NCI-H82 treated with DMSO at 0.1 percent for 48 hours (cell line): Measurements from ENCODE around the gene KIF26B.
"Not testable (repeated sequence)": the region's sequence is repeated elsewhere in the genome, so short reads cannot be mapped to it uniquely, and the experiment has no call there.

Experiments
- DNase-seq: peaks from one replicate; lab custom pipeline; 2025; ENCODE audit not compliant: unreplicated experiment; lab: John Stamatoyannopoulos, UW

The KIF26B gene

DNA sequence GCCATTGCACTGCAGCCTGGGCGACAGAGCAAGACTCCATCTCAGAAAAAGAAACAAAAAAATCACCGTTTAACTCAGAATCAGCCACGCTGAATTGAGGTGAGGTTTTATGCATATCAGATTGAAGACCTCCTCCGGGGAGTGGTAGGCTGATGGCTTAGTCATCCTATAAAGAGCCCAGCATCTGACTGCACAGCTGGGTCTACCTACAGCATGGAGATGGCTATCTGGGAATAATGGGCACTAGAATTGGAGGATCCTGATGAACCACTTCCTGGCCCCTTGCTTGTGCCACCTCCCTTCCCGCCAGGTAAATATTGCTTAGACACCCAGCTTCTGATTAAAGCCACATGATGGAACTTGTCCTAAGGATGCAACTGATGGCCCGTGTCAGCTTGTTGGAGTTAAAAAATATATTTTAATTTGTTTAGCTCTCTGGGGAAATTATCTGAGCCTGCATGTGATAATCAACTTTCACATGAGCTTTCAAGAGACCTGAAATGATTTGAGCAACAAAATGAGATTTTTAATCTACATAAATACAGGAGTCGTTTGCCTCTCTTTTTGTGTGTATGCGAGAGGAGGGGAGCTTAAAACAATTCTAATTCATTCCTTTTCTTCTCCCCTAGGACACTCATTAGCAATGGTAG, 157.2 kb downstream of the KIF26B start:
- no peak for DNase-seq

DNA sequence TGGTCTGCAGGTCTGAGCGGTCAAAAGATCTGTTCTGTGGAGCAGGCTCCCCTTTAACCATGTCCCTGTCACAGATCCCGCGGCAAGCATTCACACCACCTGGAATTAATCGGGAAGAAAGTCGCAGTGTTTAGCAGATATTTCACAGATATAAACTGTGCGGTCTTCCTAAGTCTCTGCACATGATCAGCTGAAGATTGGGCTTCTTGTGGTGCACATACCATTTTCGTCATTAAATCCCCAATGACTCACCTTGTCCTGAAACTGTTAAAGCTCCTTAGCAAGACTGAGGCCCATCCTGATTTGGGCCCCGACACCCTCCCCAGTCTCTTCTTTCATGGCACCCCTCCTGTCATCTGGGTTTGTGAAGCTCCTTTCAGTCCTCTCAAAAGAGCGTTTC, 158.8 kb downstream of the KIF26B start:
- no peak for DNase-seq

- DNase-seq: no peak
These were observed 162.0 kb downstream of the KIF26B start for GRCh38 chr1:245316784-245317183.

- no peak for DNase-seq
These were observed 162.4 kb downstream of the KIF26B start for GRCh38 chr1:245317217-245317616.

DNA sequence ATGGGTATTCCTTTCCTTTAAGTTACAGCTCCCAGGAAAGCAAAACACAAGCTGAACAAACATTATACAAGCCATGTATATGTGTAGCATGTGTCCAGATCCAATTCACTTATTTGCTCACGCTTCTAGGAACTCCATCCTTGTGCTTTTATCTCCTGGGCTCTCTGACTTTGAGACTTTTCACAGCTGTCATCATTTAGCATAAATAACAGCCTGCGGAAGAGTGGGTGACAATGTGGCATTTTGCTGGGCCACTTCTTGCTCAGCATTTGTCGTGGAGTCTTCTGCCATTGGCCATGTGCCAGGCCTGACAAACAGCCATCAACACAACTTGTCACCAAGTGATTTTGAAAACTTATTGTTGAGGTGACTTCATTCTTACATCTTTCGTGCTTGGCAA, 164.3 kb downstream of the KIF26B start:
- DNase-seq: no peak

DNA sequence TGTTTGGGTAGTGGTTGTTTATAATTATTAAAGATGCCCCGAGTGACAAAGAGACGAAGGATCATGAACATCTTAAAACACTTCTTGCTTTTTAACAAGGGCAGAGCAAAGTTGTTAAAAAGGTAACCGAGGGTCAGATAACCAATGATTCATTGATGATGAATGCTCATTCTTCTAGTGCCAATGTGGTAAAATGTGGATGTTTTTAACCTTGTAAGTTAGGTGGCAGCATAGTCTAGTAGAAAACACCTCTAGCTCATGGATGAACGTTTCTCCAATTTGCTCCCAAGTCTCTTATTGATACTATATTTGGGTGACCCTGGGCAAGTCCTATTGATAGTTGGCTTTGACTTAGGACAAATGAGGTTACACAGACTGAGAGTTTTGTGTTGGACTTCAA, 167.9 kb downstream of the KIF26B start:
- peak; percentile 14 for DNase-seq

DNA sequence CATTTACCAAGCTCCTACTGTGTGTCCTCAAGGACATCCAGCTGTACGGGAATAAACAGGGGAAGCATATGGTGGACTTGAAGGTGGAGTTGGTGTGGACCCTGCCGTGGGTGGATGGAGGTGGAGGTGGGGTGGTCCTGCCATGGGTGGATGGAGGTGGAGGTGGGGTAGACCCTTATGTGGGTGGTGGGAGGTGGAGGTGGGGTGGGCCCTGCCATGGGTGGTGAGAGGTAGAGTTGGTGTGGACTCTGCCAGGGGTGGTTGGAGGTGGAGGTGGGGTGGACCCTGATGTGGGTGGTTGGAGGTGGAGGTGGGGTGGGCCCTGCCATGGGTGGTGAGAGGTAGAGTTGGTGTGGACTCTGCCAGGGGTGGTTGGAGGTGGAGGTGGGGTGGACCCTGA, 169.0 kb downstream of the KIF26B start:
- not testable (repeated sequence) for DNase-seq

DNA sequence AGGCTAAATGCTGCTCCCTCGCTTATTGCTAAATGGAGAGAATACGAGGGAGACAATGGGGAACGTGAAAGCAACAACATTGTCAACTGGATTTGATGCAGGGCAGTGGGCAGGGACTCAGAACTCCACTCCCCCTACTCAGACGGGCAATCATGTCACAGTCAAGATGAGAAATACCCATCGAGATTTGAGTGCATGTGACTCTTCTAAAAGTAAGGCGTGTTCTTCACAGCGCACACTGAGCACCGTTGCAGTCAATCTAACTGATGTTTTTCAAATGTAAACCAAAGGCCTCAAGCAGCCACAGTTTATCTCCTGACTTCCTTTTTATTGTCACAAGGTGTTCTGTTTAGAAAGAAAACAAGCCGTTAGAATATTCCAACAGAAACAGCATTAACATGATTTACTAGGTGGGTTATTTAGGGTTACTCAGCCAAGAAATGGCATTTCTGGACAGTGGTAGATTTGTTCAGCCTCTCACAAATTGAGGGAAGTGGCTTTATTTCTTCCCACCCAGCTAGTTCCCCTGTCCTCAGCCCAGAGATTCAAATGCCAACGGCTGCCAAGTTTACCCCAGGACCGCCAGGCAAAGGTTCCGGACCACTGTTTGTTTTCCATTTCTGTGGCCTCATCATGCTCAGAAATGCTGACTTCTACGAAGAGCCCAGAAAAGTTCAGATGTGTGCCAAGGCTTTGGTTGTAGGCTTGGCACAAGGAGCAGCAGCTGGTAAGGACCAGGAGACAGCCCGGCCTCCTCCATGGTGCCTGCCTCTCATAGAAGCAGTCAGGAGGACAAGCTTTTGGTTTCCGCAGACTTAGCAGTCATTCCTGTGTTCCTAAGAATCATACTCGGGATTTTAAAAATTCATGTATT, 171.4 kb downstream of the KIF26B start:
- DNase-seq: no peak

- no peak for DNase-seq
These were observed 172.6 kb downstream of the KIF26B start for GRCh38 chr1:245327360-245327759.

DNA sequence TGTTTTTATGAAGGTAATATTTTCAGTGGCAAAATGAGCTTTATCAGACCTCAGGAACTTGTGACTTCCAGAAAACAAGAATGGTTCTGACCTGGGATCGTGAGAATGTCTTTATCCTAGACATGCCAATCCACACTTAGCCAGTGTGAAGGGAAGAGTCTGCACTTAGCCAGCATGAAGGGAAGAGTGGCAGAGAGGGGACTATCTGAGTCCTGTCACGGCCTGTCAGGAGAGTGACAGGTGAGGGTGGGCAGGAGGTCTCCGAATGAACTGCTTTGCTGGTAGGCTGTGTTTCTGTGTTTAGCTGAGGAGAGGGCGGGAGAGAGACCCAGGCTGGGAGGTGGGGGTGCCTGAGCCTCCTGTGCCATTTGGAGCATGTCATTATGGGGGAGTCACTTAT, 173.1 kb downstream of the KIF26B start:
- DNase-seq: no peak

DNA sequence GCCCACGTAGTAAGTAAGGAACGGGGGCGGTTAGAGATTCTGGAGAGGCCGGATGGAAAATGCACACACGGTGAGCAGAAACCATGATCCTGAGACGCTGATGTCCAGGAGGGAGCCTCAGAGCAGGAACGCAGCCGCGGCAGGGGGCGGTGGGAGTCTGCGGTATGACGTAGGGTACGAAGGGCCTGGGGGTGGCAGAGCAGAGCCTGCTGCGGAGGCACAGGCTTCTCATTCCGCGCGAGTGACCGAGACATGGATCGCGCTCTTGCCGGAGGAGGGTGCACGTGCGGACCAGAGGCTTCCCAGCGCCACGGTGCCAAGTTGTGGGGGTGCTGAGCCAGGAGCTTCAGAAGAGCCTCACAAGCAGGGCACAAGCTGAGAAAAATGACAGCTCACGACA, 176.2 kb downstream of the KIF26B start:
- DNase-seq: no peak

- DNase-seq: no peak
These were observed 177.3 kb downstream of the KIF26B start for GRCh38 chr1:245332085-245332484.

DNA sequence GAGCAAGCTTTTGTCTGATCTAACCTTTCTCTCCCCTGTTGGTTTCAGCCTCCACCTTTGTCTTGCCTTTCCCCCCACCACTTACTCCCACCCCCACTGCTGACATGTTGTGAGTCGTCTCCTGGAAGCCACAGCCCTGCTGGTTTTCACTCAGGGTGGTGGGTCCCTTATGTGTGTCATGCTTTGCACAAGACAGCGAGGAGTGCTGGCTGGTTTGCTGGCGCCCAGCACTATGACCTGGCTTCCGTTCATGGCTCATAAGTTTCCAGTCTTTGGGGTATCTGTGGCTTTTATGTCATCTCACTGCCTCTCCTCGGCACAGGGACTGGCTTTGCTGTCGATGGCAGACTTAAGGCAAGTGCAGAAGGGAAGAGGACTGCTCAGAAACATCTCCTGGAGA, 177.7 kb downstream of the KIF26B start:
- DNase-seq: no peak

DNA sequence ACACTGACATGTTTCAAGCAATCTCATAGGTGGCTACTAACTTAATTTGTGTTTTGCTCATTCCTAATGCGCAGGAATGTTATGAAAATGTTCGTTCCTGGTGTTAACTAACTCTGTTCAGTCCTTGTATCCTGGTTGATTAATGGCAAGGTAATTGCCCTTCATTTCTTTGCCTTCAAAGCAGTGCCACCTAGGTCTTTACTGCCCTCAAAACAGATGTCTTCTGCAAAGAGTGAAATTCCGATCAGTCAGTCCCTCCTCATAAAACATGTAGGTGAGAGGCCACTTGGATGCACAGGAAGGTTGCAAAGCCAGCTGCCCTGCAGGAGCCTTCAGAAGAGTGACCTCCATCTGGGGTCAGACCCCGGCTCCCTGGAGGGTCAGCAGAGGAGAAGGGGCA, 179.4 kb downstream of the KIF26B start:
- DNase-seq: no peak

- no peak for DNase-seq
These were observed 180.2 kb downstream of the KIF26B start for GRCh38 chr1:245334827-245335490.

- DNase-seq: not testable (repeated sequence)
These were observed 180.9 kb downstream of the KIF26B start for GRCh38 chr1:245335684-245336083.

DNA sequence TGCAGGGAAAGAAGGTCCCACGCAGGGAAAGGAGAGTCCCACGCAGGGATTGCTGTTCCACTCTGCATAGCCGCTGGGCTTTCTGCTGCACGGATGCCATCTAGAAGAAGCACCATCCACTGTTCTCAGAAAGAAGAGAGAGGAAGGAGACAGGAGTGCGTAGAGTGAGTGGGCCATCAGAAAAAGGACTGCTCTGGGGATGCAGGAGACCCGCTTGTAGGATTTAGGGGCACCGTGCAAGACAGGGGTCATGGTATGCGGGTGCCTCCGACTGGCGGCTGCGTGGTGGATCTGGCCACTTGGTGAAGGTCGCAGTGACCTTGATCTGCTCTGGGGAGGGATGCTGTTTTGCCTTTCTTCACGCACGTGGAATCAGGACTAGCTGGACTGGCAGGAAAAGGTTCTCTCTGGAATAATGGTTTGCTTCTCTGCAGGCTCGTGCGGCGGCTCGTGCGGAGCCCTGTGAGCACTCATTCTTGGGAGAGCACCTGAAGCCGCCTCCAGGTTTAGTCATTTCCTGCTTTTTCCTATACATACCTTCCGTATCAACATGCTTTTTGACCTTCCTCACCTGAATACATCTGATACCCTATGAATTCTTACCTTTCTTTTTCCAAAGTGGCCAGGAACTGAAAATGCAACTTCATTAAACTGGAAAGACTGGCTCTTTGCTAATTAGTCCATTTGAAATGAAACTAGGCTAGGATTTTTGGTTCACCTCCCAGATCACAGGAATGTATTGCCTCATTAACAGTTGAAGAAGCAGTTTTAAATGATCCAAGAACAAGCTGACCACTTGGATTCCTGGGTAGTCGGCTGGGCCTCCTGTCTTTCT, 181.6 kb downstream of the KIF26B start:
- no peak for DNase-seq

DNA sequence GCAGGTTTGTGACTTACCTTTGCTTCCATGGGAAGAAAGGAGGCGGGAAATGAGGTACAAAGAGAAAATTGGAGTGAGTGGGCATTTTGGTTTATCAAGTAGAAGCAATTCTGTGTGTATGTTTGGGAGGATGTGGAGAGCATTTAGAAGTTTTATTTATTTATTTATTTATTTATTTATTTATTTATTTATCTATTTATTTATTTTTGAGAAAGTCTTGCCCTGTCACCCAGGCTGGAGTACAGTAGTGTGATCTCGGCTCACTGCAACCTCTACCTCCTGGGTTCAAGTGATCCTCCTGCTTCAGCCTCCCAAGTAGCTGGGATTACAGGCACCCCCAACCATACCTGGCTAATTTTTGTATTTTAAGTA, 182.2 kb downstream of the KIF26B start:
- not testable (repeated sequence) for DNase-seq

- DNase-seq: no peak
These were observed 183.2 kb downstream of the KIF26B start for GRCh38 chr1:245337829-245338484.

- DNase-seq: no peak
These were observed 183.7 kb downstream of the KIF26B start for GRCh38 chr1:245338485-245338877.

DNA sequence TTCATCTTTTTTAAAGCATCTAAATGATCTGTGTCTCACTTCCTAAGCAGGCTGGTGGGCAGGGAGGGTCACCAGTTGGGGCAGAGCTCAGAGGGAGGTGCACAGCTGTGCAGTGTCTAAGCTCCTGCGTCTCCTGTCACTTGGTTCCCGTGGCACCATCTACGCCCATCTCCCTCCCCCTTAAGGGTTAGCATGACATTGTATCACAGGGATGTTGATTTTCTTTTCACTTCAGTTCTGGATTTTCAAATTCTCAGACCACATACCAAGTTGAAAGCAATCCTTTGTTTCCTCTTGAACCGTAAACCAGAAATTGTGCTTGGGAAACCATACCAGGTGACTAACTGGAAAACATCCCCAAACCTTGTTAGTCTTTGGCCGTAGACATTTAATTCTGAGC, 187.0 kb downstream of the KIF26B start:
- DNase-seq: no peak
